GM18526 (cell line): ENCODE data around the gene CASP7.
A peak's percentile ranks its signal among the peaks of the same experiment; 100 is the strongest.

Source experiments
- POLR2A ChIP-seq: IDR thresholded peaks from 3 replicates; pipeline ENCODE4 v1.6.1; 2011; ENCODE audit not compliant: insufficient read length; ENCODE audit errors: extremely low read depth

The CASP7 gene

GRCh38 chr10:113679463-113680189, at the start of gene CASP7:
TSS of gene CASP7 (plus strand) at chr10:113679912. CDS start at chr10:113697494, 17,582 bp downstream.
- peak; percentile 73 for TF ChIP-seq POLR2A

DNA sequence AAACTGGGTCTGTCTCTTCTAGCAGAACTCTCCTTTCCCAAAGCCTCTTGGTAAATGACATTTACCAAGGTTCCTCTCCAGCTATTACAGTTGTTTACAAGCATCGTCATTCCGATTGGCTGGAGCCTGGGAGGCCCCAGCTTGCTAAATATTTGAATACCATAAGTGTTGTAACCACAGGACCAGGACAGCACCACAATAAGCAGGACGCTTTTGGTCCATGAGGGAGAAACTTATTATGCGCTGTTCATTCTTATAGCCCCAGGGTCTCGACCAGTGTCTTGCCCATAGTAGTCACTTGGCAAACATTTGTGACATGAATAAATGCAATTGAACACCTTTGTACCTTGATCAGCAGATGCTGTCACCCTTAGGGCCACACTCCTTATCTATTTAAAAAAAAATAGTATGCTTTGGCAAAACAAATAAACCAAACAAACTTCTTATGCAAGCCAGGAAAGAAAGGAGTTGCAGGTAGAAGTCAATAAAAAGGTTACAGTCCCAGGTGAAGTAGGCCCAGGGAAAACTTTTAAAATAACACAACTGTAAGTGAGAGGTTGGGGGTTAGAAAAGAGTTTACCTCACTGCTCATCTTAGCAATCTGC, 48.7 kb upstream of the CASP7 start:
- no peak for TF ChIP-seq POLR2A

GRCh38 chr10:113631684-113632367, 47.9 kb upstream of the CASP7 start:
- TF ChIP-seq POLR2A = no peak

- TF ChIP-seq POLR2A = no peak
Measured at GRCh38 chr10:113639966-113640365, 39.7 kb upstream of the CASP7 start.

DNA sequence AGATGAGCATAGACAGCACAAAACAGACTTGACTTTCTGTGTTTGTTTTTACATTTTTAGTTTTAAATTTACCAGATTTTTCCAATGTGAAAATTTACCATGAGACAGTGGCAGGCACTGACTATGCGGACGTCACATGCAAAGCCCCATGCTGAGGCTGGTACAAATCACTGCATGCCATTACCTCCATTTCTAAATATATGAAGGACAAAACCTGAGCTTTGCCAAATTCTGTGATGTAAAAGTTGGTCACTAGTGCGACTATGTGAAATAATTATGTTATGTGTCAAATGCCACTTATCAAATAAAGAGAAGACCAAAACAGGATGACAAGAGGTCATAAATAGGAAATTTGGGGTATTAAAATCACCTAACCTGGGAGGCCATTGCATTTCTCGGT, 38.0 kb upstream of the CASP7 start:
- no peak for TF ChIP-seq POLR2A

- TF ChIP-seq POLR2A = no peak
Measured at GRCh38 chr10:113643183-113643582, 36.5 kb upstream of the CASP7 start.

DNA sequence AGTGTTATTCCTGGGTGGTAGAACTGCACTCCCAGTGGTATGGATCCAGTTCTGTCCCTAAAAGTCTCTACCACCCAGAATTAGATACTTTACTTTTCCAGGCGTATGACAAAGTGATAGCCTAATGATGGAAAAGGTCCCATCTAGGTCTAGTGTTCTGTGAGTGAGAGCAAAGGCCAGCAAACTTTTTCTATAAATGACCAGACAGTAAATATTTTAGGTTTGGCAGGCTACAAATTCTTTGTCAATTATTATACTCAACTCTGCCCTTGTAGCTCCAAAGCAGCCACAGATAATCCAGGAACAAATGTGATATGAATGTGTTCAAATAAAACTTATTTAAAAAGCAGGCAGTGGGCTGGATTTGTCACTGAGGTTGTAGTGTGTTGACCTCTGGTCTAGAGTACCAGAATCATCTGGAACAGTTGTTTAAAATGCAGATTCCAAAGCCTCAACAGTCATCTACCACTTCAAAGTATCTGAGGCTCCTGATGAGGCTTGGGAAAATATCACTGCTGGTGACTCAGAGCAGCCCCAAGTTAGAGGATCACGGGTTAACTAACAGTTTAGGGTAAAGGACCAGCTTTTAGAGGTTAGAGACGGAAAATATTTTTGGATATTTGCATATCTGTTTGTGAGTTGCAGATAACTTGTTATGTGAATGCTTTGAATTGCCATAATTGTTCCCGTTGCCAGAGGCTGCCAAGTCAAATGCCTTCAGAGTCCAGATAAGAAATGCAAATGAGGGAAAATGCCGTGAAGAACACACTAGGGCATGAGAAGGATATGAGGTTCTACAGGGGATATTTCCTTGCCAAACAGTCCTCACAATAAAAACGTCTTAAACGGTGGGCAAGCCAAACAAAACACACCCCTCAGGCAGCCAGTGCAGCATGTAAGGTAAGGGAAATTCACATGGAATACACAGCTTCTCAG, 35.3 kb upstream of the CASP7 start:
- no peak for TF ChIP-seq POLR2A

- no peak for TF ChIP-seq POLR2A
Measured at GRCh38 chr10:113646336-113647201, 33.1 kb upstream of the CASP7 start.

DNA sequence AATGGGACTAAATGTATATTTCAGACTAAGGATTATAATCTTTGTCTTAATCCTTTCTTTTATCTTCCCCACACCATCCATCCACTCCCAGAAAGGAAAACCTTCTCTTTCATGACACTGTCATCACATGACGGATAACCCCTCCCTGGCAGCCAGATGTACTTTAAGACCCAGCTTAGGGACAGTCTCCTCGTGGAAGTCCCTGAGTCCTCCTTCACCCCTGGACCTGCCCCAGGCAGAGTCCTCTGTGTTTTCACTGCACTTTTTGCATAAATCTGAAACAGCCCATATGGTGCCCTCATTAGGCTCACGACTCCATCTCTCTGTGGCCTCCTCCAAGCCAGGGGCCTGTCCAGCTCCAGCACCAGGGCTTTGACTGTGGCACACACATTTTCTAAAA, 31.9 kb upstream of the CASP7 start:
- no peak for TF ChIP-seq POLR2A

DNA sequence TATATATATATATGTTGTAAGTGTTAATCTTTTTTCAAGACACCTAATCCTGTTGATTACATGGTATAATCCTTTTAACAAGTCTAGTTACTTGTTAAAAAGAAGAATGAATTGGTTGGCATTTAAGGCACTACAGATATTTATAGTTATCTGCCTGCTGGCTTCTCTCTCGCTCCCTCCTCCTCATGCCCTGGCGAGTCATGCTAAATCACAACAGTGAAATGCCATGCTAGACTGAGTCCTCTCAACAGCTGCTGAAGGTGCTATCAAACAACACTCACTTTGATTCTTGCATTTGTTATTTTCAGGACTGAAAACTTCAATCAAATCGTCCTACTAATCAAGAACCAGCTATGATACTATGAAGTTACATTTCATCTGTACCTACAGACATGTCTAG, 31.2 kb upstream of the CASP7 start:
- no peak for TF ChIP-seq POLR2A

- no peak for TF ChIP-seq POLR2A
Measured at GRCh38 chr10:113650172-113650571, 29.5 kb upstream of the CASP7 start.

- TF ChIP-seq POLR2A = no peak
Measured at GRCh38 chr10:113651021-113651420, 28.7 kb upstream of the CASP7 start.

- no peak for TF ChIP-seq POLR2A
Measured at GRCh38 chr10:113651898-113652297, 27.8 kb upstream of the CASP7 start.

DNA sequence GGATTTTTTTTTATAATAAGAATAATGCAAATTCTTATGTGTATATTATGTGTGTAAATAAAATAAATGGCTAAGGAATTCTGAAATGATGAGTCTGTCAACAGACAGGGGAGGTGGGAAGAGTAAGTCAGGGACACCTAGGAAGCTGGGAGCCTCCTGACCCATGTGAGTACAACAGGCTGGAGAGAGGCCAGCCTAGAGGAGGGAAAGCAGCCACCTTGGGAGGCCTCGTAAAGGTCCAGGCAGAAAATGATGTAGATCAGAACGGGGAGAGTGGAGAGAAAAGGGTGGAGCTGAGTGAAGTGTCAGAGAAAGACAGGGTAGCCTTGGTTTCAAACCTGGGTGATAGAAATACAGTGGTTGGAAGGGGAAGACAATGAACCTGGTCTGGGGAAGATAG, 22.8 kb upstream of the CASP7 start:
- TF ChIP-seq POLR2A = no peak
